ENCODE results near the gene WBP1.
"Not testable (repeated sequence)": the region's sequence is repeated elsewhere in the genome, so short reads cannot be mapped to it uniquely, and the experiment has no call there.

The WBP1 gene

DNA sequence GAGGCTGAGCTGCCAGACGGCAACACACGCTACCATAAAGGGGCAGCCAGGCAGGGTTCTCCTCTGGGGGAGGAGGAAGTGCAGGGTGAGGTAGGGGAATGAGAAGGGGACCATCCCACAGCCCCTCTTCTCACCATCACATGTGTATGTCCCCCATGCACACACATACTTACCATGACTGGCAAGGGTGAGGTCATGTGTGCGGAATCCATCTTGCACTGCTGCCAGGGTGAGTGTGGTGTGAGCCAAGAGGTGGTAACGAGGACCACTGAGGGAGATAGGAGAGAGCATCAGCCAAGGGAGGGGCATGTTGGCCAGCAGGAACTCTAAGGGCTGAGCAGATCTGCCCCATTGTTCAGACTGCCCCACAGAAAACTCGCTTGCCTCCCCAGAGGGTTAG lies 29.6 kb upstream of the WBP1 start:
- DNase-seq = no peak

DNA sequence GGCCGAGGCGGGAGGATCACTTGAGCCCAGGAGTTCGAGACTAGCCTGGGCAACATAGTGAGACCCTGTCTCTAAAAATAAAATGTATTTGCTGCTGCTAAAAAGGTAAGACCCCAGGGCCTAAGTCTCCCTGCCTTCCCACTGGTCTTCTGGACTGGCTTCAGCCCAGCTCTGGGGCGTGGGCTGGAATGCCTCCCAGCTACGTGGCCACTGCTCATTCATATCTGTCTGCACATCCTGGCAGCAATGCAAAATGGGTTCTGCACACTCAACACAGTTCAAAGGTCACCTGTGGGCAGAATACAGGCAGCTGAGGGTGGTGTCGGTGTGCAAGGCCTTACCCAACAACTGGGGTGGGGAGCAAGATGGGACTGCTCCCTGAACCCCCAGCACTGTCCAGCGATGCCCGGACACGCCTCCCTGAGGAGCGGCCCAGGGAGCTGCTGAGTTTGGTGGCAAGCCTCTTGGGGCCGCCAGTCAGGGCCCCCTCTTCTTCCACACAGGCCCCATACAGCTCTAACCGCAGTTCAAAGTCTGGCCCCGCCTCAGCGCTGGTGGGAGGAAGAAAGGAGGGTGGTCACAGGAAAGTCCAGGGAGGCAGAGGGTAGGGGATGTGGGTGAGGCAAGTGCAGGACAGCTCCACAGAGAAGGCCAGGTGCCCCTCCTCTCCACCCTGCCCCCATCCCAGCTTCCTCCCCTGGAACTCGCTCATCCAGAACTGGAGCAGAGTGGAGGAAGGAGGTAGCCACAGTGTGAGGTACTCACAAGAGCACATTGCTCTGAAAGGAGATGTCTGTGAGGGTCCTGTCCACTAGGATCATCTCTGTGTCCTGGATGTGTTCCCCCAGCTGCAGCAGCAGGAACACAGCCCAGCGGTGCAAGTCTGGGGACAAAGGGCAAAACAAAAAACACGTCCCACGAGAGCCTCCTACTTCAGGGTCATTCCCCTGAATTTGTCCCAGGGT lies 28.5 kb upstream of the WBP1 start:
- DNase-seq = no peak

DNA sequence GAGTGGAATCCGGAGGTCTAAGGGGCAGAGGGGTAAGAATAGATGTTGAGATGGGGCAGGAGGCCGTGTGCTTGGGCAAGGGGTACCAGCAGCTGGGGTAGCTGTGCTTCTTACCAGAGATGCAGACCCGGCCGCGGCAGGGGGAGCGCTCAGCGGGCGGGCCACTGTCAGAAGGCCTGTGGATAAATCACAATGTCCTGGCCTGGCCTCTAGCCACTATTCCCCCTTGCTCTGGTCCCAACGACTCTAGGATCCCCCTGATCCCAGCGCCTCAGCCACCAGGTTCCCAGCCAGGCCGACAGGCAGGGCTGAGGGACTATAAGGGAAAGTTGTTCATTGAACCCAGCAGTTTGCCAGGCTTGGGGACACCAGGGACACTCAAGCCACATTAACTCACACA lies 27.7 kb upstream of the WBP1 start:
- DNase-seq = no peak

DNA sequence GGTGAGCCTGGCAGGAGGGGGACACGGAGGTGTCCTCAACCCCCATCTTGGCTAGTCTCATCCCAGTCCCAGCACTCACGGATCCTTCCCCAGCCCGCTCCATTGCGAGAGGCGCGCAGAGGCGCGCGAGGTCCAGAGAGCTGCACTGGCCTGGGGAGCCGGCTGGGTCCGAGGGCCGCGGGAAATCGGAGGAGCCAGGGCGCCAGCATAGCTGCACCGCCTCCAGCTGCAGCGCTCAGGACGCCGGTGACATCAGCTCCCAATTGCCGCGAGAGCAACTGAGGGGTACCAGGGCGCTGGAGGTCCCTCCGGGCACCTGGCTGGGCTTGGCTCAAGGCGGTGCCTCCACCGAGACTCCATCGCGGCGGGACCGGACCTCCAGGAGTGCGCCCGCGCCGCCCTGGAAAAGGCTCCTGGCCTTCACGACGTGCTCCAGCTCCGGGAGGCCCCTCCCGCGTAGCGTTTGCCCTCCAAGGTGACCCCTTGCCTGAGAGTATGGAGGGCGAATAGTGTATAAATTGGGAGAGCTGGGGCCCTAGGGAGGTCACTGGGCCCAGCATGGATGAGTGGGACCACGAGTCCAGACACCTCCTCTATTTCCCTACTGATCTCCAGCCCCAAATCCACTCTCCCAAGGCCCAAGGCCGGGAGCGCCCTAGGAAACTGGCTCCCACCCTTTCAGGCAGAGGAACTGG lies 22.0 kb upstream of the WBP1 start:
- no peak for DNase-seq

DNA sequence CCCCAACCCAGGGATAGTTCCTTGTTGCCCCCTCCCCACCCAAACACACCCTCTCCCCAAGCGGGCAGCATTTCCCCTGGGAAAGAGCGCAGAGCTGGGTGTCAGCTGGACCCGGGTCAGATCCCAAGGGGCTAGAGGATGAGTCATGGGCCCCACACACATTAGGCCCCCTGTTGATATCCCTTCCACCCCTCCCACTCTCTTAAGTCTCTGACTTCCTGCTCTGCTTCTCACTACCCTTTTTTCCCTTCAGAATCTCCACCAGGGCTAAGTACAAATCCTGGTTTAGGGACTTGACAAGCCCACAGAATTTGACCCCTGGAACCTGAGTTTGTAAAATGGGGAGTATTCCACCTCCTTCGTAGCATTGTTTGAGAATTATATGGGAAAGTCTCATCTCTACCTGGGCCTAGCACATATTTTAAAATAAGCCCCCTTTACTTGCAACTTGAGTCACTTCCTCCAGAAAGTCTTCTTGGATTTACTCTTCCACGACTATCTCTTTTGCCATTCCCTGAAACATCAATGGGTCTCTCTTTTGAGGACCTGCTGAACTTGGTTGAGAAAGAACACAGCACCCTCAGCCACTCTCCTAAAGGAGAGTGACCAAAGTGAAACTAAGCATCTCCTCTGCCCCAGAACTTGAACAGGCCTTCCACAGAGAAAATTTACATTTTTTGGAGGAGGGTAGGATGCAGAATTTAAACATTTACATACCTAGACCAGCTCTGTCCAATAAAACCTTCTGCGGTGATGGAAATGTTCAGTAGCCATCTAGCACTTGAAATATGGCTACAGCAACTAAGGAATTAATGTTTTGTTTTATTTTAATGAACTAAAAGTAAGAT lies 21.2 kb upstream of the WBP1 start:
- DNase-seq = no peak

DNA sequence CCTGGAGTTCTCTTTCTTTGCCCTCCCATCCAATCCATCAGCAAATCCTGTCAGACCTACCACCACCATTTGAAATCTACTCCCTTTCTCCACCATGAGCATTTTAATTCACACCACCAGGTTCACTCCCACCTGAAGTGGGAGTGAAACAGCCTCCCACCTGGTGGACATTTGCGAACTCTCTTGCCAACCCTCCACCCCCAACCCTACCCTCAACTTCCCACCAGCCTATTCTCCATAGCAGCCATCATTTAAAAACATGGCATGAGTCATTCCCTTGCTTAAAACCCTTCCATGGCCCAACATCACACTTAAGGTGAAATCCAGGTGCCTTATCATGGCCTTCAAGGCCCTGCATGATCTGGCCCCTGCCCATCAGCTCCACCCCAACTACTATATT lies 20.0 kb upstream of the WBP1 start:
- DNase-seq = no peak

DNA sequence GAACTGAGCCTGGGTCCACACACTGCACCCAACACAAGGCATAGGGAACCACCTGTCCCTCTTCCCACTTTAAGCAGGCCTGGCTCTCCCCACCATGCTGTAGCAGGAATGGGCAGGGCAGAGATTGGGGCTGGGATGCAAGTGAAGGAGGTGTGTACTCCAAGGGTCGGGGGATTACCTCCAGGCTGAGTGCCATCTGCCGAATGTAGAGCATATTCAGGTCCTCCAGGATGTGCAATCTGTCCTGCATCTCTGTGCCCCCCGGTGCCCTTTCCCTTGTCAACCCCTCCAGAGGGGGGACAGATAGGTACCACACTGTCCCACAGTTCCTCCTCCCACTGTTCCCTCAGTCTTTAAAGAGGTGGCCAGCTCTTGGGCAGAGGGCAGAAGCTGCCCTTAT lies 18.9 kb upstream of the WBP1 start:
- no peak for DNase-seq

DNA sequence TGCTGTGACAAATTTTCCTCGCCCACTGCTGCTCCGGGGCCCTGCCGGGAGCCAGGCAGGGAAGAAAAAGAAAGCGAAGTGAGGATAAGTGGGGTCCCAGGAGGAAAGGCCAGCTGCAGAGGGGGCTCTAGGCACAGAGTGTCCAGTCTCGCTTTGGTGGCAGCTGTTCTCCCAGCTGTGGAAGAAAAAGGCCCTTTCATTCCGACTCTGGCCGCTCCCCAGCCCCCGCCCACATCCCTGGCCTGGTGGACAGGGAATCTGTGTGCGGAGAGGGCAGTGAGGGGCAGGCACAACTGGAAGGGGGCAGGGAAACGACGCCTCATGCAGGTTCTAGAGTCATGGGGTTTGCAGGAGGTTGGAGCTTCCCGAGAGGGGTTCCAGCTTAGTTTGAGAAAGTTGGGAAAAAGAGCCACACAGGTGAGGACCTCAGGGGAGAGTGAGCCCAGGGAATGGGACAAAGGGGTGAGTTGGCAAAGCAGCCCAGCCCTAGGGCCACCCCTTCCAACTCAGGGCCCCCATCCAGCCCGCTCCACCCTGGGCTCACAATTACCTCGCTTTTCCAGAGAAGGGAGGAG lies 18.3 kb upstream of the WBP1 start:
- DNase-seq = no peak

DNA sequence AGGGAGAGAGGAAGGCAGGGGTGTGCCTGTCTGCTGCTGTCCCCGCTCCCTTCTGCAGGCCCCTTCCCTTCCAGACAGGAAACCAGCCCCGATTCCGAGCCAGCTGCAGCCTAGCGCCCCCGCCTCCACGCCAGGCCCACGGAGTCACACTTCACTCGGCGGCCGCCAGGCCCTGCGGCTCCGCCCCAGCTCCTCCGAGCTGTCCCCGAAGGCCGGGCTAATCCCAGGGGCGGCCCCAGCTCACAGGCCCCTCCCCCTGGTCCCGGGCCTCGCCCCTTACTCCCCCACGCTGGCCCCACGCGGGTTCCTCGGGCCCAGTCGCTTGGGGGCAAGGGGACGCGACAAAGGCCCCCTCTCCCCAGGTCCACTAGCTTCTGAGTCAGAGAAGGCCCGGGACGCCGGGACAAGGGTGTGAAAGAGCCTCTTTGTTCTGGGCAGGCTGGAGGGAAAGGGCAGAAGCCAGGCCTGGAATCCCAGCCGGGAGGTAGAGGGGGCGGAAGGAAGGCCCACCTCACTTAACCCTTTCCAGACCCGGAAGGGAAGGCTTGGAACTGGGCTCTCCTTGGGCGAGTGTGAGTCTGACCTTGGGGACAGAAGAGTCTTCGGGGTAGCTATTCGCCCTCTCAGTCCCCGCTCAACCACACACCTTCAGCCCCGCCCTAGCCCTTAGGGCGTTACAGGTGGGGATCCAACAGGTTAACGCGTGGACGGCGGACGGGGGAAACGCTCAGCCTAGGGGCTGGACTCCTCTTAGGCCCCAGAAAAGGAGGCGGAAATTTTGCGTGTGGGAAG lies 17.7 kb upstream of the WBP1 start:
- DNase-seq = no peak

DNA sequence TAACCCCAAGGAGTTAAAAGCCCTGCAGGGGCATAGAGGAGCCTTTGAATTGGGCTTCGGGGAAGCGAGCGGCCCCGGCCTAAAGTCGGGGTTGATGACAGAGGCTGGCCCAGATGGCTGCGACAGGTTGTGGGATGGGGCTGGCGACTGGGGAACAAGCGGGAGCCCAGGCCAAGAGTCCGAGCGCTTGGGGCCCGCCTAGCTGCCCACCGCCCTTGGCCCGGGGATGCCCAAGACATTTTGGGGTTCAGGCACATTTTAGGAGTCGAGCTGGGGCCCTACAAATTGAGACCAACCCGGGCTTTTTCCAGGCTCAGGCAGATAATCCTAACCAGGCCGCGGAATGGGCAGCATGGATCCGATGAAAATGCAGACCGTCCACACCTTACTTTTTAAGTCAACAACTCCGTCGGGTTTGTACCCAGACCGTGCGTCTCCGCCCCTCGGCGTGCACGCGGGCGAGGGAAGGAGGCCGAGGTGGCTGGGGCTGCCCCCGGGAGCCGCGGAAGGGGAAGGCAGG lies 17.0 kb upstream of the WBP1 start:
- no peak for DNase-seq

DNA sequence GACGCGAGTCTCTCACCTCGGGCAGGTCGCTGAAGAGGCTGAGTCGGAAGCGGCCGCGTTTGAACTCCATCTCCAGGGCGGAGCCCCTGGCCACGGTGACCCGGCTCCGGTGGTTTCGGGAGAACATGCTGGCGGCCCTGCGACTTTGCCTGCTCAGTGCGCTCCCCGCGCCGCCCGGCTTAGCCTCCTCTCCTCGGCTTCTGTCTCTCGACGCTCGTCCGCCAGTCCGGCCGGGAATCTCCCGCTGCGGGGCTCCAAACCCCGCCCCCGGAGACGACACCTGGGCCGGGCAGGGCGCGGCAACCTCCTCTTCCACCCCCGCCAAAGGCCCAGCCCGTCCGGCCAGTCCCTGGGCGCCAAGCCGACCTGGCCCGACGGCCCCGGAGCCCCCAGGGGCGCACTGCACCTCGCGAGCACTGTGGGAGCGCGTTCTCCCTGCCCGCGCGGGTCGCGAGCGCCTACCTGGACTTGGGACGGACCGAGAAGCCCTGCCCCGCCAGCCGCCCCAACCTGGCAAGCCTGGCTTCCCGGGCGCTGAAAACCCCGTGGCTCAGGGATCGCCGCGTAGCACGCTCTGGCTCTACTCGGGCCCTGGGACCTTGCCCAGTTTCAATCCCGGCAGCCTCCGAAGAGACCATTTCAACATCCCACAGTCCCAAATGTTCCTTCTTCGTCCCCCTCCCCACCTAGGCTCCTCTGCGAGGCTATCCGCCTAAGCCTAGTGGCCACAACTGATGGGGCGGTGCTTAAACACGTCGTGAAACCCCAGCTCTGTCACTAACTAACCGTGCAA lies 16.4 kb upstream of the WBP1 start, which contains the start of gene RTKN:
TSS of gene RTKN (minus strand) at position 248 of the 793 bp plus-strand sequence. CDS start at position 127, 121 bp downstream.
- no peak for DNase-seq

DNA sequence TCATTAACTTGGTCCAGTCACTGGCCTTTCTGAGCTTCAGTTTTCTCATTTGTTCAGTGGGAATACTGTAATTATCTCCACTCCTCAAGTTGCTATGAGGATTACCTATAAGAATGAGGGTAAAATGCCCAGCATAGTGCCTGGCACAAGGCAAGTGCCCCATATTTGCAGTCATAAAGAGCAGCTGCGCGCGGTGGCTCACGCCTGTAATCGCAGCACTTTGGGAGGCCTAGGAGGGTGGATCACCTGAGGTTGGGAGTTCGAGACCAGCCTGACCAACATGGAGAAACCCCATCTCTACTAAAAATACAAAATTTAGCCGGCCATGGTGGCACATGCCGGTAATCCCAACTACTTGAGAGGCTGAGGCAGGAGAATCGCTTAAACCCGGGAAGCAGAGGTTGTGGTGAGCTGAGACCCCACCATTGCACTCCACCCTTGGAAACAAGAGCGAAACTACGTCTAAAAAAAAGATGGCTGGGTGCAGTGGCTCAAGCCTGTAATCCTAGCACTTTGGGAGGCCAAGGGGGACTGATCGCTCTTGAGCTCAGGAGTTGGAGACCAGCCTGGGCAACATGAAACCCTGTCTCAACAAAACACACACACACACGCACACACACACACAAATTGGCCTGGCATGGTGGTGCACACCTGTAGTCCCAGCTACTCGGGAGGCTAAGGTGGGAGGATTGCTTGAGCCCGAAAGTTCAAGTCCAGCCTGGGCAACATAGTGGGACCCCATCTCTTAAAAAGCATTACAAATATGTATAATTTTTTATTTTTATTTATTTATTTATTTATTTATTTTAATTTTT lies 15.5 kb upstream of the WBP1 start:
- DNase-seq = not testable (repeated sequence)

DNA sequence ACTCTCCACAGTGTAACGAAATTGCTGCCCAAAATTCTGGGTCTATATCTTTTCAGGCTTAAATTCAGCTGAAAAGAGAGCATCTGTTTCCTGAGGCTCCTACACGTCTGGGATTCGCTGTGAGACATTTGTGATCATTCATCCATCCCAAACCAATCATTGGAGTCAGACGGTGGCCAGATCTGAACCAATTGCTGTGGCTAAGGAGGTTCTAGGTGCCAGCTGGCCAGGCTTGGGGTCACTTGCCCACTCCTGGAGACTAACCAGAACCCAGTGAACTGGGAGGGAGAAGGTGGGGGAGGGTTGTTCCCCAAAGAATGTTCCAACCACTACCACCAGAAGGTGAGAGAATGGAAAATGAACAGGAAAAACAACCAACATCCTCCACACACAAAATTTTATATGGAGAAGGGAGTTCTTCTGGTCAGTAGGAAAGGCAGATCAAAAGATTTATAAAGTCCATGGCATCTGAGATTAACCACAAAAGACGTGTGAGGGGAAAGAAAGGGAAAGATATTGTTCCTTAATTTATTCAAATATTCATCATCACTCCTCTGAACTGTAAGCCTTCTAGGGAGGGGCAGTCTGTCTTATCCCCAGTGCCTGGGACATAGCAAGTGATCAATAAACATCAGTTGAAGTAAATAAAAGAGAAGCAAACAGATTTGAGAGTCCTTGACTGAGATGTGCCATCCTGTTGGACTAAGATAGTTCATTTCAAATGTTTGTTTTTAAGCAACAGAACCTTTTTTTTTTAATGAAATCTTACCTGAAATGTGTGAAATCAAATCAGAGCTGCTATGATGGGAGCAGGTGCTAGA lies 13.5 kb upstream of the WBP1 start:
- no peak for DNase-seq

DNA sequence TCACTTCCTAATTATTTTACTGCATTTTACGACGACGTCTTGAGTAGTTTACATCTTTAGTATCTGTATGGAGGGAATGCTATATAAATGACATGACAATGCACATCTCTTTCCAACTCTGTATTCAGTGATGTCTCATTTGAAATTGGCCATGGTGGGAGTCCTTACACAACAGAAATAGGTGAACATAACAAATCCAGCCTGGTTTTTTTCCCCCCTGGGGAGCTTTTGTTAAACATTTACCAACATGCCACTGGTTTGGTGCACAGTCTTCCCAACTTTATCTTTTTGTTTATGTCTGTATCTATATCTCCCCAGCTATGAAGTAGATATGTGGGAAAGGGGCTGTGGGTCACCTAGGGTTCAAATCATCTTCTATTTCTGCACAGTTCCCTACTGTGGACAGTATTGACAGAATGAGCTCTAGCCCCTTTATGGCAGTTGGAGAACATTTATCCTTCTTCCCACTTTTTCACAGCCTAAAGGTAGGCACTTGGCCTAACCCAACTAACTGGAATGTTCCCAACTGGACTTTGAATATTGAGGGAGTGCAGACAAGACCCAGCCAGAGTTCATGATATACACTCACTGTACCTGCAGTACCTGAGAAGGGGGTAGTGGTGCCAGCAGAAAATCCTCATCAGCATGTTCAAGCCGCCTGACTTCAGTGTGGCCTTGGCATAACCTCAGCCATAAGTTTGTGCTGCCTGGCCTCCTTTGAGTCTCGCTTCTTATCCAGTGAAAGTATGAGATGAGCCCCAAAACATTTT lies 10.8 kb upstream of the WBP1 start:
- no peak for DNase-seq

DNA sequence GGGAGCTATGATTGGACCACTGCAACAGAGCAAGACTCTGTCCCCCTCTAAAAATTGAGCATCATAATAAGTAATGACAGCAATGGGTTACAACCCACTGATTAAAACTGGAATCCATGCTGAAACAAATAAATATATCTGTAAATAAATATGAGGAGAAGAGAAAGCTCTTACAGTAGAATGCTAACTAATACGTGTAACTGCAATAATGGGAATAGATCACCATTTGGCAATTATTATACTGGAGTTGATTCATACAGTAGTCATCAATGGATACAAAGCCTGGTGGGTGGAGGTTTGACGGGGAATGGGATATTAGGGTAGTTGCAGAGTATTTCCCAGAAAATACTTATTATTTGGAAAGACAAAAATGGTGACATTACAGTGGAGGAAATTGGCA lies 9.5 kb upstream of the WBP1 start:
- DNase-seq = no peak

DNA sequence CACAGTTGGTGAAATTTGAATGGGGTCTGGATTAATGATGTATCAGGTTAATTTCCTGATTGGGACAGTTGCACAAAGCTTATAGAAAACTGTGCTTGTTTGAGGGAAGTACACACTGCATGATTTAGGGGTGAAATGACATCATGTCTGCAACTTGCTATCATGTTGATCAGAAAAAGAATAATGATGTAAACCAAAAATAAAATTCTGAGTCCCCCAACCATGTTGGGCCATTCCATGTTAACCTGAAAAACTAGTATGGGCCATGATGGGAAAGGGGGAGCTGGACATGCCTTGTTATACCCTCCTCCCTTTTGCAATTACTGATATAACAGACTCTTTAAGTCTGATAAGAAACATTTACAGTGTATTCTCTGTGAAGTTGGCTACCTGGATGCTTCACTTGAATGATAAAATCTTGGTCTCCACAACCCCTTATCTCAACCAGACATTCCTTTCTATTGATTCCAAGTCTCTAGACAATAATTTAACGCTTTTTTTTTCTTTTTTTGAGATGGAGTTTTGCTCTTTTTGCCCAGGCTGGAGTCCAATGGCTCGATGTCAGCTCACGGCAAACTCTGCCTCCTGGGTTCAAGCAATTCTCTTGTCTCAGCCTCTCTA lies 7.6 kb upstream of the WBP1 start:
- DNase-seq = no peak

DNA sequence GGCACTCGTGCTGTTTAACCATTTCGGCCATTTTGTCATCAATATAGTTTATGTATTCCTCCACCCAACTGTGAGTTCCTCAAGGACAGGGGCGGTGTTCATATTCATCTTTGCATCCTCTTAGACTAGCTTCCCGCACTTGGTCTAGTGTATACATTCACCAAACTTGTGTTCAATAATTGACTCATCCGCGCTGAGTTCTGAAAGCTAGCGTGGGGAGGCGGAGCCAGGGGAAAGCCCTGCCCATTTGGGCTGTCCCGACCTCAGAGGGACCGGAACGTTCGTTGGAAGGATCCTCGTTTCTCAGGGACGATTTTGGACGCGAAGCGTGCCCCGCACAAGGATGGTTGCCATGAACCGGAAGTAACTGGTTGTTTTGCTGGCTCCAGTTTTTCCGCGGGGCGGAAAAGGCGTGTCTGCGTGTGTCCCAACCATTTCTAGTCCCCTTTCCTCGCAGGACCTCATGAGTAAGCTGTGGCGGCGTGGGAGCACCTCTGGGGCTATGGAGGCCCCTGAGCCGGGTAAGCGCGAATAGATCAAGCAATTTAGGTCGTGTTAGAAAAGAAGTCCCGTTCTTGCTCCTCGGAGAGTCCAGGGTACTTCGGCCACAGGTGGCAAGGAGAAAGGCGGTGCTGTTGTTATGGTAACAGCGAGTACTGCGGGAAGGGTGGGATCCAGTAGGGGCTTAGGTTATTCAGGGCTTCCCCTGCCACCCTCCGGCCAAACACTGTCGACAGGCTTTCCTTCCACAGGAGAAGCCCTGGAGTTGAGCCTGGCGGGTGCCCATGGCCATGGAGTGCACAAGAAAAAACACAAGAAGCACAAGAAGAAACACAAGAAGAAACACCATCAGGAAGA lies 3.4 kb upstream of the WBP1 start, which contains the start of gene INO80B:
TSS of gene INO80B (plus strand) at position 434 of the 858 bp plus-strand sequence. CDS start at position 464, 30 bp downstream.
- peak; percentile 98 for DNase-seq

Data from activated CD4-positive, alpha-beta T cell treated with anti-CD3 and anti-CD28 coated beads for 1 hour (primary cell).